GM21723 (cell line): Measurements from ENCODE around the gene PPP2R2B.

Source experiments
- ATAC-seq: cut with Tn5 transposase; IDR thresholded peaks from one replicate; pipeline ENCODE4 v1.9.1; 2021; ENCODE audit warnings: mild to moderate bottlenecking, moderate library complexity; ENCODE audit not compliant: unreplicated experiment

PPP2R2B gene

DNA sequence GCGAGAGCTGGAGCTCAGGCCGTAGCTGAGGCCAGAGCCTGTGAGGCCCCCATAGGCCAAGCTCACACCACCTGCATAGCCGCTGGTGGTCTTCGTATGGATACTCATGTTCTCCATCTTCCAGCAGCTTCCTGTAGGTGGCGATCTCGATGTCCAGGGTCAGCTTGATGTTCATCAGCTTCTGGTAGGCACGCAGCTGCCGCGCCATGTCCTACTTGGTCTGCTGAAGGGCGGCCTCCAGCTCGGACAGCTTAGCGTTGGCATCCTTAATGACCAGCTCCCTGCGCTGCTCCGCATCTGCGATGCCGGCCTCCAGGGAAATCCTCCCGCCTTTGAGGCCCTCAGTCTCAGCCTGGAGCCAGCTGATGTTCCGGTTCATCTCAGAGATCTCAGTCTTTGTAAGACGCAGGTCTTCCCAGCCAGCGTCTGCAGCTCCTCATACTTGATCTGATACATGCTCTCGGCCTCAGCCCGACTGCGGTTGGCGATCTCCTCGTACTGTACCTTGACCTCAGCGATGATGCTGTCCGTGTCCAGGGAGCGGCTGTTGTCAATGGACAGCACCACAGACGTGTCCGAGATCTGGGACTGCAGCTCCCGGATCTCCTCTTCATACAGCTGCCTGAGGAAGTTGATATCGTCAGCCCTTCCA, 172.1 kb downstream of the PPP2R2B start:
- no peak for ATAC-seq

DNA sequence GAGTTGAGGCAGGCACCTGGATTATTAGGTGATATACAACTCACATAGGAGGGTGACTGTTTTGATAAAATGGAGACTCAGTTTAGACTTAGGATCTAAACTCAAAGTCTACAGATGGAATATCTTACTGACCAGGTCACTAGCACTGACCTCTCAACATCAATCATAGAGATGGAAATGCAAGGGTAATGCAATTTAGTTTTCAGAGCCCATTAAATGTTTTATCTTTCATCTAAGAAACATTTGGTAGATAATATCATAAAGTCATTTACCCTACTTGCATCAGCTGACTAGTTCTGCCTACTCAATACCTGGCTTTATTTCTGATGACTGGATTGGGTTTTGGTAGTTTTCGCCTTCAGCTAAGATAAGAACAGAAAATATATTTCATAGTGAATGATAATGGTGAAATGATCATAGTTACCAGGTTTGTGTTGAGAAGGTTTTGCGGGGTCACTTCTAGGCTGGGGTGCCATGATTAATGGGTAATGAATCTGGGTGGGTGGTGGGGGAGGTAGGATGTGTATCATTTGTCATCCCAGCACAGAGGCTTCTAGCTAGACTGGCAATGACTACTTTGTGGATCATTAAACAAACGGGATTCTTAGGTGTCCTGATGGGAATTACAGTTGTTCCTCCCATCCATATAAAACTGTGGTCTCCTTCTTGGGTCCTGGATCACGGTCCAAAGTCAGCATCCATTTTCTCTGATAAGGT, 173.4 kb downstream of the PPP2R2B start:
- no peak for ATAC-seq

DNA sequence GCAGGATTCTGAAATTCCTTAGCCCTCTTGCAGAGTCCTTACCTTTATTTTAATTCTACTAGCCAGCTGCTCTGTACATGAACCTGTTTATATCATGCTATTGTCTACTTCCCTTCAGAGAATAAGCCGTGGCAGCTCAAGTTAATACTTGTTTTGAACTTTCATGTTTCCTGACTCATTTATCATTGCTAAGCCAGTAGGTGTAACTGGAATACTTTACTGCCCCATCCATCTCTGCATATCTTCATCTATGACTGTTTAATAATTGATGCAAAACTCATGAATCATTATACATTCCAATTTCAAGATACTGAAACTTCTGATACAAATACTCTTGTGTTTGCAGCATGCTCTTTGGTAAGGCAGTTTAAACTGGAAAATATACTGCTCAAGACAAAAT, 174.7 kb downstream of the PPP2R2B start:
- no peak for ATAC-seq

DNA sequence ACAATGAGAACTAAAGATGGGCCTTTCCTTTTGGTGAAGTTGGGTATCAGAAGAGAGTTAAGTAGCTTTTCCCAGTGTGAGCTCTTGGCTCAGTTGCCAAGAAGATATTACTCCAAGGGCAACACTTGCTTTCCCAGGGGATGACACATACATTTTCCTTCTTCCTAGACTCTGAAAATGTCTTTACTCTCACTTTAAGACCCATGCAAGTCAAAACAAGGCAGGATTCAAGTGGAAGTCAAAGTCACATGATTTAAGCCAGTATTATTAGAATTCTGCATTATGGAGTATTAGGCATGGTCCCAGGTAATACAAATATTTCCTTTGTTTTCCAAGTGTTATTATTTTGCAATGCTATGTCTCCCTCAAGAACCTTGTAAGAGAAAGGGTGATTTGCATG, 175.1 kb downstream of the PPP2R2B start:
- no peak for ATAC-seq

DNA sequence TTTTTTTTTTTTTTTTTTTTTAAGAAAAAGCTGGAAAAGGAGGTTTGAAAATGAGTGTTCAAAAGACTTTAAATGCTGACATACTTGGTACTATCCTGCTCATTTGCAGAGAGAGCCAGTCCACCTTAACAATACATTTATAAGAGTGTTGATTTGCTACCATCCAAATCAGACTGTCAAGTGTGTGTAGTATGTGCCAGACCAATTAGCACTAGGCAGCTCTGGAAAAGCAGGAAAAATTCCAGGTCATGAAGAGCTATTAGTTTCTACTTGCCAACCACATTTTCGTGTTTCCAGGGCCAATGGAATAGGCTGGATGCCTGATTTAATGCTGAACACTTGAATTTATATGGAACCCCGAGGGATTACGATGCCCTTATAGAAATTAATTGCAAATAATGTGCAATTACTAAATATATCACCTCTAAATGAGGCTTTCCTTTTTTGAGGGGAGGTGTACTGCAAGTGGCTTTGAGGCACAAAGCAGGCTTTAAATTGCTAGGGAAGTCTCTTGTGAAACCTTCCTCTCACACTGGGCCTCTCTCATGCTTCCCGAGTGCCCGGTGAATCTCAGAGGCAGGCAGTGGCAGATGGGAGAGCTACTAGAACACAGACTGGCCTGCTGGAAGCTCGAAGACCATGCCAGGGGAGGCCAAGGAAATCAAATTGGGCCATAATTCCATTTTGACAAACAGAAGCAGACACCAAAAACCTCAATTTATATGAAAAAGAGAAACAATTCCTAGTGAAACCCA, 178.7 kb downstream of the PPP2R2B start:
- no peak for ATAC-seq

DNA sequence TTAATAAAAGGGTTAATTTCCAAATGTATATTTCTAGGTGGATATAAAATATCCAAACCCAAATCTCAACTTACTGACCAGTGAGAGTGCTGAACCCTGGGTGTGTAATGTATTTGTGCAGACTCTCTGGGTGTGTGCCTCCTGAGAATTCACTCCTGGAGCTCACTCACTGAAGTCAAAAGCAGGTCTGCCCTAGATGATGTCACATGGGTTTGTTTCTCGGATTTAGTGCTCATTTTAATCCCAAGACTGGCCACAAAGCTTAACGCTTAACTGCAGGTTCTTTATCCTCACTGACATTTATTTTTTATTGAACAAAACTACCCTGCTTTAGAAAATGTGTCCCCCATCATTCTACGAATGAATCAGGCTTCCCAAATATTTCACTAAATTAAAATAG, 179.4 kb downstream of the PPP2R2B start:
- ATAC-seq = no peak

DNA sequence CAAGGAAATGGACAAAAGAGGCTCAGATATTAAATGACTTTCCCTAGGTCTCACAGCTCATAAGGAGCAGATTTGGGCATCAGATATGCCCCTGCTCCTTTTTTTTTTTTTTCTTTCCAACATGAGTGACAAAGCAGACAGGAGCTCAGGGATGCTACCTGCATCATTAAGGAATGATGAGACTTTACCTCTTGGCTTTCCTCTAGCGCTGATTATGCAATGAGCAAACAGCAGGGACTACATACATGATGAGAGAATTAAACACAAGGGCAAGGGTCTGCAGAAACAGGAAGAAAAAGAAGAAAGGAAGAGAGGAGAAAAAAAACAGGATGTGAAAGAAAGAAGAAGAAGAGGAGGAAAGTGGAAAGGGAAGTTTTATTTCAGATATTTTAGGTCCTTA, 179.9 kb downstream of the PPP2R2B start:
- no peak for ATAC-seq

DNA sequence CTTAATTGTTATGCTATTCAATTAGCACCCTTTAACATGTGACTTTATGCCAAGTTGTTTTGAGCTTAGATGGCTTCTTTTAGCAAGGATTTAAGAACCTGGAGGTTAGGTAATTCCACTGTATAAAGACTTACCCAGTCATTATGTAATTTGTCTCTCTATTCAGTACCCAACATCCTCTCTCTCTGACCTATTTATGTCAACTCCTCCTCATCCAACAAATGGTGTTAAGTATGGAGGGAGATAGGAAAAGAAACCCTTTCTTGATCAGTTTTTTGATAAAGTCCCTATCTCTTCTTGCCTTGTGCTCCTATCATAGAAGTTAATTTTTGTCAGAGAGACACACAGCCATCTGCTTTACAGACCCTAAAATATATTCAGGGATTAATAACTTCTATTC, 181.3 kb downstream of the PPP2R2B start:
- ATAC-seq = no peak

DNA sequence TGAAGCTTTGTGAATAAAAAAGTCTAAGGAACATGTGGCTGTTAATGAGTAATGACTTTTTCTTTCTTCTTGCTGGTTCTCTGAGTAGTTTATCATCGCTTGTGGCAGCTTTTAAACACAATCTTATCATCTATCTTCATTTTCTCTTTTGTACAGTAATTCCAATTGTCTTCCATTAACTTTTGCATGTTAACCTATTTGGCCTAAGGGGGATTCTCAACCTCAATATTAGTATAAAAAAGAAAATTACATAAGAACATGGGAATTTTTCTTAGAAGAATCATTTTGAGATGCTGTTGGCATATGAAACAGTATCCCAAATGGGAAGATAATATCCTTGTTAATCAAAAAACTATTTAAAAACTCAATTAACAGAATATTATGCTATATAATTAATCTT, 182.9 kb downstream of the PPP2R2B start:
- ATAC-seq = no peak

DNA sequence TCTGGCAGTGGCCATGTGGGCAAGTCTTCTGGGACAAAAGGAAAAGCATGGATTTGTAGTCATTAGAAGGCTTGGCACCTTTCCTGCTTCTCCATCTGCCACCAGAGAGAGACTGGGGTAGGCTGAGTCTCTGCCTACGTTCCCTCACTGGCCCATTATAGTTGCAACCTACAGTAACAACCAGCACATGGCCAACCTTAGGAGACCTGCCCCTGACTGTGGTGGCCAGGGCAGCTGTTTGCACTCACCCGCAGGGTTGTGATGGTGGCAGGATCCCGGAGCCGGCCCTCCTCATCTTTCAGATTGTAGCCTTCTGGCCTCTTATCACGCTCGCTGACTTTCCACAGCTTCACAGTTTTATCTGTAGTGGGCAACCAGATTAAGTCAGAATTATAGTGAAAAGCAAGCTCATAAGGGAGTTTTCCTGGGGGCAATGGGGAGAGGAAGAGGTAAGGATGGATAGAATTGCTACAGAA, 187.6 kb downstream of the PPP2R2B start:
- no peak for ATAC-seq

DNA sequence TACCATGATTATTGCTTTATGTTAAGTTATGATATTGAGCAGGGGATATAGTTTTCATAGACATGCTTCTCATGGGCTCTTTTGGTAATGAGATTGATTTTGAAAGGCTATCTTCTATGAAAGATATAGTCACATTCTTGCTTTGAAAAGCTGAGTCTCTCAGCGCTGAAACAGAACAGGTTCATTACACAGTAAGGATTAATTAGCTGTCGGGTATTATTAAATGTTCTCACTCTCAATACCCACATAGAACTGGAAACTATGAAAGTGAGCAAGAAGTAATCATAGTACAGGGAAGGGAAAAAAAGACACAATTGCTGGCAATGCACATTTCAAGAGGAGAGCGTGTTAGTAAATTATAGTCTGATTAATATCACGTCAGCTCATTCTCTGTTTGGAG, 190.9 kb downstream of the PPP2R2B start:
- no peak for ATAC-seq

DNA sequence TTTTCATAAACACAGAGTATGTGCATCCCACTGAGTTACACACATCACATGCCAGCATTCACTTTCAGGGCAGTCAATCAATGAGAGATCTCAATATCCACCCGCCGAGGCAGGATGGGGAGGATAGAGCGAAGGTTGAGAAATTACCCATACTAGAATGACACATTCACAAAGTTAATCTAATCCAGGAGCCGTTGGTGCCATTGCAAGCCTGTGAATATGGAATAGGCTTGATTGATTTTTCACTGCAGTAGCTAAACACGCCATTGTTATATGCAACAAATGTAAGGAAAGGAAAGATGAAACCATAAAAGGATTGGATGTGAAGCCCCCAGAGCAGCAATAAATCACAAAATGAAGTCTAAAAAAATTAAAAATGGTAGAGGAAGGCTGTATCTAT, 194.7 kb downstream of the PPP2R2B start:
- ATAC-seq = no peak

DNA sequence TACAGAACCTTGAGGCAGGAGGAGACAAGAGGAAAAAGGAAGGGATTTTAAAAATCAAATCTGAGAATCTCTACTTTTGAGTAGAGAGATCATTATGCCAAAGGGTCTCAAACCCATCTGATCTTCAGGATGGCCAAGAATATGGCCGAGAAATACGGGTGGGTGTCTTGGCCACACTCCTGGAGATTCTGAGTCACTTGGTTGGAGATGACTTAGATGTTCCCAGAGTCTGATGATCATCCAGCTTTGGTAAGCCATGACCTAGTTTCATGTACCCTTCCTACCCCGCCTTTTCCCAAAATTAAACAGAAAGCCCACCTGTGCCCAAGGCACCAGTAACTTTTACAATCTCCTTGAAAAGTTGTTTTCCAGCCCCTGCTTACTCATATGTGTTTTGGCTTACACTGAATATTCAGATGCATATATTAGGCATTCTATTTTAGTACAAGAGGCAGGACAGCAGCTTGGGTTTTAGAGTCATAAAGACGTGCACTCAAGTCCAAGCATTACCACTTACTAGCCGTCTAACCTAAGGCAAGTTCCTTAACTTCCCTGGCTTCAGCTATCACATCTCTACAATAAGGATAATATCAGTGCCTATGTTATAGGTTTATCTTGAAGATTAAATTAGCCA, 195.5 kb downstream of the PPP2R2B start:
- ATAC-seq = no peak

DNA sequence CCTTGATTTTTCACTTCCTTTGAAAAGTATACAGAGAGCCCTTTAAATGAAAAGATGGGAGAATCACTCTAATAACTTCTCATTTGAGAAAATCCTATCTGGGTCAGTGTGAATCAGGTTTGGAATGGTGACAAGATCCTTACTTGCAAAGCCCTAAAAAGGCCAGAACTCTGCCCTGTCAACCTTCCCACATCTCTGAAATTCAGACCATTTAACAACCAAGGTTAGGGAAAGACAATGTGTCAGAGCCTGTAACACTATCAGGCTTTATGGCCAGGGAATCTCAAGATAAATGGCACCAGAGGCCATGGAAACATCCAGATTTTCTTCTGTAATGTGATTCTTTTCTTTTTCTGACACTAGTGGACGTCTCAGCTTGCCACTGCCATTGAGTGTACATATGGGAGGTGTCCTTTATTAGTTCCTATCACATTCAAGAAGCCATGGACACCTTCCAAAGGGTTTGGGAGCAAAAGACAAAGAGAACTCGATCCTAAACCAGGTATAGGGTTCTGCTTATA, 196.9 kb downstream of the PPP2R2B start:
- no peak for ATAC-seq

DNA sequence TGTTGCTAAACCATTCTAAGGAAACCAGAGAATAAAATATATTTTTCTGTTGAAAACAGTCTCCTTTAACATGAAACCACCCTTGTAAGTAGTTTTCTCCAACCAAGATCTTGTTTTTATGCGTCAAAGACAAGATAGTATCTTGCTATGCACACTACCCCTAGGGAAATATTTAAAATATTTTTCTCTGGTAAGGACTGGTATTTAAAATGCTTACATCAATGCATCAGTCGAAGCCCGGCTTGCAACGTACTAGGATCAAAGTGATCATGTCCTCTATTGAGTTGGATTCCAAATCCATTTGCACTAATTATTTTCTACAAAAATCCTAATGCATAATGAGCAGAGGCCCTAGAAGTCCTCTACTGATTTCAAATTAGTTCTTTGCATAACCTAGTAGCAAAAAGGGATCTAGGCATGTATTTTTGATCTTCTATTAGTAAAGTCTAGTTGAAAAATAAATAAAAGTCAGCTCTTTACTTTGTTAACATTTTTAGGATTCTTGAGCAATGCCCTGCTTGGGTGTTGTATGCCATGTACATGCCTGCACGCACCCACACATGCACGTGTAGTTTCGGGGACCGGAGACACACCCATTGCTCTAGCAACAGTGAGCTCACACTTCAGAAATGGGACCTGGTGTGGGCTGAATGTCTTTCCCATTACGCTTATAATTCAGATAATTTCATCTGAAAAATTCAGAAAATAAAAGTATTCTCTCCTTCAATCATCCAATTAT, 197.5 kb downstream of the PPP2R2B start:
- no peak for ATAC-seq

DNA sequence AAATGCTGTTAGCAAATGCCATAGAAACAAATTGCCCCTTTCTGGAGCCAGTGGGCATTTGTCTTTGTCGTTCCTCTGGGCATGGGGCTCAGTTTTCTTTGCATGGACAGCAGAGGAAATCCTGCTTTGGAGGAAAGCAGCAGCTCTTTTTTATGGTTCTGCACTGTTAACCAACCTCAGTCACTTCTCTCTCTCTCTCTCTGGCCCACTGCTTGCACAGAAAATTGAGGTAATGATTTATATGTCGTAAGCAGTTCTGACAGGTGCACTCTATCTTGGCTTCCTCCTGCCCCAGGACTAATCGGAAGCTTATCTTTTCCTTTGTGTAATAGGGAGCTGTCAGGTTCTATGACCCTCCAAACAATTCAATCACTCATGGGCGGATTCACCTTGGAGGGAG, 202.9 kb downstream of the PPP2R2B start:
- ATAC-seq = no peak

DNA sequence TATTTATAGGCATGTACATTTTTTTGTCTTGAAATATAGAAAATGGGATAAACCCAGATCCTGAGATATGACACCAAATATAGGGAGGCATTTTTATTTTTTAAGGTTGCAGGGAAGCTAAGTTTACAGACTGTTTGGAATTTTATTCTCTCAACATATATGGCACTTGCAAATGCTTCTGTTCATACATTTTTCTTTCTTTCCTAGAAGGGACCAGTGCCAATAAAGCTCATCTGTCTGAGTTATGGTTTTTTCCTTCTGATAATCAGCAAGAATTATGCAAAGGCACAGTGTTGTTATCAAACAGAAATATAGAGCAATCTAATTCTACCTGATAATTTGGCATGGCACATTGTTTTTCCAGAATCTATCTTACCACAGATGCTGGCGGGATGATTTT, 205.7 kb downstream of the PPP2R2B start:
- ATAC-seq = no peak

DNA sequence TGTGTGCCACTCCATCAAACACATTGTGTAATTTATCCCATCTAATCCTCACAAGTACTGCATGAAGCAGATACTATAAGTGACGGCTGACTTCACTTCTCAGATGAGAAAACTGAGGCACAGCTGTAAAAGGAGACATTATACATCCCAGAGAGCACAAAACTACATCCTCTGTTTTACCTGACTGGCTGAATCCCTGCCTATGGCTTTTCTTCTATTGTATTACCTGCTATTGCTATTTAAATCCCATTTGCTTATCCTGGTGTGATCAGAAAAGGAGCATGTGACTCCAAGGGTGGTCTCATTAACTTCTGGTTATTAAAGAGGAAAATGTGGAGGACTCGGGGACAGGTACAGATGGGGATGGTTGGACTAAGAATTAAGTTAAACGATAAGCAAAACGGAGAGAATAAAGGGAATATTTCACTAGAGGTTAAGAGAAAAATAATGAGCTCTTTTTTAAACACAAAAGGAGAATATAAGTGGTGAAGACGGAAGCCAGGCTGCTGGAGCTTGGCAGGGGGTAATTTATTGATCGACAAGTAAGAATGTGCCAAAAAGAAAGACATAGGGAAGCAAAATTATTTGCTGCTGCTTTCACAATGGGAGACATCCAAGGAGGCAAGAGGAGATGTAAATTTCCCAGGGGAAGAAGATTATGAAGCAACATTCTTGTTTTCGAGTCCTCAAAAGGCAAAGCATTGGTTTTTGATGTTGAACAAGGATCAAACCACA, 206.8 kb downstream of the PPP2R2B start:
- no peak for ATAC-seq

DNA sequence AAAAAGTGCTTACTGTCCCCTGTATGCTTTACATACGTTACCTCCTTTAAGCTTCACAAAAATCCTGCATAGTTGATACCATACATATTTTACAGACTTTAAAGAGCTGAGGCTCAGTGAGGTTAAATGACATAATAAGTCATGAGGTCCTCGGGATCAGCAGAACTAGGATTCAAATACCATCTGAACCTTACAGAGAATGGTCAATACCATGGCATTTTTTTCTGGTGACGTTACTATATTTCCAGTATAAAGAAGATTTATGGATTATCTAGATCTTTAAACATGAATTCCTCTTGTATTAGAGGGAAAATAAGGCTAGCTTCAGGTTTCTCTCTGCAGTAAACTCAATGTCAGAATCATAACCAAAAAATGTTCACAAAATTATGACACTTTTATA, 208.9 kb downstream of the PPP2R2B start:
- ATAC-seq = no peak
